PC-3 (cell line): Measurements from ENCODE around the gene LPCAT1. TPM values are rescaled to one million over a fixed set of nuclear protein-coding genes. Genes with fewer than 3 reads are reported as not detected.

Source experiments
- ATAC-seq: fragments of 200-7000 bp; cut with Tn5 transposase; 2 replicates; pipeline ENCODE4 v1.9.1; 2020; ENCODE audit warnings: mild to moderate bottlenecking, moderate library complexity
- BruUV-seq: library from RNA; stranded (reverse); fragments of 400-500 nt; replicated peaks from 2 replicates; lab custom pipeline; 2021; lab: Mats Ljungman, UMichigan
- CTCF ChIA-PET: fragments of 300-600 bp; sonication (Branson Sonifier 250); formaldehyde crosslinking; loops from one replicate; lab custom pipeline; 2022; ENCODE audit warnings: antibody characterized with exemption; lab: Charles Lee
- POLR2A ChIA-PET: fragments of 300-600 bp; sonication (Branson Sonifier 250); formaldehyde crosslinking; loops from one replicate; lab custom pipeline; 2022; ENCODE audit warnings: antibody characterized with exemption; ENCODE audit not compliant: unreplicated experiment; lab: Charles Lee
- DNase-seq: peaks from one replicate; pipeline ENCODE4 v3.0.0-alpha.2; 2015
- H2AFZ ChIP-seq: fragments of 300-600 bp; sonication (generic); 2 replicates; pipeline ENCODE4 v1.6.0; 2016; ENCODE audit warnings: antibody characterized with exemption, low read length
- H3F3A ChIP-seq: fragments of 300-600 bp; sonication (generic); one replicate; pipeline ENCODE4 v1.6.0; 2017; ENCODE audit warnings: antibody characterized with exemption, low read length, control low read depth, mild to moderate bottlenecking; ENCODE audit not compliant: unreplicated experiment
- H3K27ac ChIP-seq: fragments of 300-600 bp; sonication (generic); 2 replicates; pipeline ENCODE4 v1.5.1; 2016; ENCODE audit warnings: mild to moderate bottlenecking, low read length
- H3K27me3 ChIP-seq: fragments of 300-600 bp; sonication (generic); 2 replicates; pipeline ENCODE4 v1.6.1; 2016; ENCODE audit warnings: low read length, mixed read lengths
- H3K36me3 ChIP-seq: fragments of 300-600 bp; sonication (generic); 2 replicates; pipeline ENCODE4 v1.6.1; 2016; ENCODE audit warnings: low read depth, mixed run types, low read length, mixed read lengths
- H3K4me1 ChIP-seq: fragments of 300-600 bp; sonication (generic); 2 replicates; pipeline ENCODE4 v1.5.1; 2016; ENCODE audit warnings: low read length; ENCODE audit not compliant: insufficient read depth
- H3K4me2 ChIP-seq: fragments of 300-600 bp; sonication (generic); 2 replicates; pipeline ENCODE4 v1.6.0; 2016; ENCODE audit warnings: low read length
- H3K4me3 ChIP-seq: fragments of 300-600 bp; sonication (generic); 2 replicates; pipeline ENCODE4 v1.5.1; 2016; ENCODE audit warnings: mild to moderate bottlenecking, low read length, mixed read lengths
- H3K79me2 ChIP-seq: fragments of 300-600 bp; sonication (generic); 2 replicates; pipeline ENCODE4 v1.6.1; 2017; ENCODE audit warnings: low read length, mixed read lengths
- H3K9ac ChIP-seq: fragments of 300-600 bp; sonication (generic); 2 replicates; pipeline ENCODE4 v1.6.0; 2016; ENCODE audit warnings: mild to moderate bottlenecking, low read length
- H3K9me2 ChIP-seq: fragments of 300-600 bp; sonication (generic); replicated peaks from 2 replicates; pipeline ENCODE4 v1.6.1; 2016; ENCODE audit warnings: mixed run types, low read length, mixed read lengths
- H3K9me3 ChIP-seq: fragments of 300-600 bp; sonication (generic); 2 replicates; pipeline ENCODE4 v1.6.1; 2016; ENCODE audit warnings: low read length, mixed read lengths
- H4K20me1 ChIP-seq: fragments of 300-600 bp; sonication (generic); 2 replicates; pipeline ENCODE4 v1.6.1; 2016; ENCODE audit warnings: low read length, mixed read lengths
- CTCF ChIP-seq: fragments of 300-600 bp; sonication (generic); conservative IDR thresholded peaks from 2 replicates; pipeline ENCODE4 v1.5.1; 2017; ENCODE audit warnings: antibody characterized with exemption, low read depth, mild to moderate bottlenecking, low read length
- EZH2 ChIP-seq: fragments of 300-600 bp; sonication (generic); IDR thresholded peaks from one replicate; pipeline ENCODE4 v1.6.1; 2017; ENCODE audit warnings: antibody characterized with exemption, mild to moderate bottlenecking, low read length; ENCODE audit not compliant: unreplicated experiment
- EZH2phosphoT487 ChIP-seq: fragments of 300-600 bp; sonication (generic); IDR thresholded peaks from 2 replicates; pipeline ENCODE4 v1.6.1; 2018; ENCODE audit warnings: mild to moderate bottlenecking, antibody characterized with exemption, low read length, borderline replicate concordance
- intact Hi-C: fragments of 100-400 bp; cut with micrococcal nuclease; formaldehyde crosslinking; loops from 2 replicates; pipeline ENCODE4 v1.9.0; 2023
- total RNA-seq: library from RNA; depleted of rRNA; stranded (reverse); fragments of >200 nt; gene quantifications from 2 replicates; pipeline ENCODE4 v1.2.3, GENCODE V29; 2014

LPCAT1 gene
- total RNA-seq, 1 experiment from 2014 or later, result 121 TPM

DNA sequence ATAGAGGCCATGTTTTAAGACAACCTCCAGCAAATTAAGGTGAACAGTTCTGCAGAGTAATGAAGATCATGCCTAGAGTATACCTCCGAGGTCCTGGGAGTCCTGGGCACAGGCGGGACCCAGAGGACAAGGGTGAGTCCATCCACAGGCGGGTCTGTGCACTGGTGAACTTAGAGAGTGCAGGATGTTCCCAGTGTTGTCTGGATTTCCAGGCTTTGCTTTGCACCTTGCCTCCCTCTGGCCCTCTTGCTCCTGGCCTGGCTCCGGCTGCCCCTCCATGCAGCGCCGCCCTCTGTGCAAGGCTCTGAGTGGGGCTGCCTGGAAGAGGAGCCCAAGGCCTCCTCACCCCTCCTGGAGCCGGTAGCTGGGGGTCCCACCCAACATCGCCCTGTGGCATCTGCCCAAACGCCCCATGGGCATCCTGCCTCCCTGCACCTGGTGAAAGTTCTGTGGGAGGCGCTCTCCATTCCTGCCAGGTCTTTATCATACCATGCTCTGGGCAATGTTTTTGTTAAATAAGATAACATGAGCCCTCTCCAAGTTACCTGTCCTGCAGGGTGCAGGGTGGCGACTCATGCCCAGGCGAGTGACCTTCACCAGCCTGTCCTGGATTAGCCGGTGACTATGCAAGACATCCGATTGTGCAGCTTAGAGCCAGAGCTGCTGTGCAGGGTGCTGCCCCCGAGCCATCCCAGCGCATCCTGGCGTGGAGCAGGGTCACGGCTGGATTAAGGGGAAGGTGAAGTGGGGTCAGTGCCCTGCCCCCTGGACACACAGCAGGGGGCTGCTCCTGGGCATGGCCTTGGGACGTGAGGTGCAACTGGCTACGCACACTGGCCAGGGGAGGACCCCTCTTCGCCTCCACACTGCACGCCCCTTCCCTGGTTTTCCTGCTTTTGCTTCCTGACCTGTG lies 41.3 kb upstream of the LPCAT1 start:
- intact Hi-C loops, result no loop called here
- no peaks in the 10 kb centered on the region for H4K20me1 ChIP-seq
- DNase-seq (peak; percentile 48), ATAC-seq (peak; percentile 12; the same call in 1 of the 2 replicates)
- no peaks in the 10 kb centered on the region for H3K27me3 ChIP-seq
- no peaks in the 10 kb centered on the region for H3K36me3 ChIP-seq
- no peaks in the 10 kb centered on the region for H3K9me3 ChIP-seq
- ChIA-PET CTCF (no interaction called here), POLR2A (no interaction called here)
- H3K4me2 ChIP-seq, result peak overlapping the region; percentile 47; the same call in 1 of the 2 replicates
- H3F3A ChIP-seq, result no peaks in the 10 kb centered on the region
- H3K27ac ChIP-seq, result peak overlapping the region; percentile 72
- H3K9ac ChIP-seq, result peak overlapping the region; percentile 11; the same call in 1 of the 2 replicates
- no peak overlapping the region for H2AFZ ChIP-seq
- no peak for TF ChIP-seq EZH2phosphoT487
- TF ChIP-seq CTCF, result no peak
- TF ChIP-seq EZH2, result no peak
- no TSS peak for BruUV-seq
- peaks cover 60% of the 10 kb centered on the region for H3K4me1 ChIP-seq
- no peak overlapping the region for H3K4me3 ChIP-seq
- no peaks in the 10 kb centered on the region for H3K9me2 ChIP-seq
- H3K79me2 ChIP-seq, result 0 out of 2 replicates have a peak, but pooled peaks cover 6% of the 10 kb centered on the region

DNA sequence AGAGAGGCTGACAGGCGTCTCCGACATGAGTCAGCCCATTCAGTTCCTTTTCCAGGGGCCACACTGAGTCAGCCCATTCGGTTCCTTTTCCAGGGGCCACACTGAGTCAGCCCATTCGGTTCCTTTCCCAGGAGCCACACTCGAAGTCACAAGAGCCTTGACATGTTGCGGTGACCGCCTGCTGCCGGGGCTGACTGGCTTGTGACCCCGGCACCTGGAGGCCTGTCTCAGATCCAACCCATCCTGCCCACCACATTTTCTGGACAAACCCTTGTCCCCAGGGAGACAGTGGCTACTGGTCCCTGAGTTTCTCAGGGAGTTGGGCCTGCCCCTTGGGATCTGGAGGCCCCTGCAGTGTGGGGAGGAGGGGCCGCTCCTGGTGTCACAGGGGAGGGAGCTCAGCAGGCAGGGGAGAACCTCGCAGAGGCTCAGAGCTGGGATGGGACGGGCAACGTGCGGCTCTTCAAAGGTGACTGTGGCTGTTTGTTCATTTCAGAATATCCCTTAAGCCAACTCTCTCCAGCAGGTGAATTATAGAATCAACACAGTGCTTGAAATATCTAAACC lies 40.5 kb upstream of the LPCAT1 start:
- CTCF ChIA-PET, result no interaction called here
- intact Hi-C loops, result no loop called here
- no peaks in the 10 kb centered on the region for H3K27me3 ChIP-seq
- no peak overlapping the region for H3K4me3 ChIP-seq
- 0 out of 2 replicates have a peak, but pooled peaks cover 6% of the 10 kb centered on the region for H3K79me2 ChIP-seq
- H3K9me2 ChIP-seq, result no peaks in the 10 kb centered on the region
- H3K9ac ChIP-seq, result peak overlapping the region; percentile 11; the same call in 1 of the 2 replicates
- H3K27ac ChIP-seq, result peak overlapping the region; percentile 72
- BruUV-seq, result no TSS peak
- no peaks in the 10 kb centered on the region for H3K36me3 ChIP-seq
- ATAC-seq (peak; percentile 86), DNase-seq (peak; percentile 85)
- H3K9me3 ChIP-seq, result no peaks in the 10 kb centered on the region
- POLR2A ChIA-PET, result no interaction called here
- no peak overlapping the region for H2AFZ ChIP-seq
- no peaks in the 10 kb centered on the region for H3F3A ChIP-seq
- no peaks in the 10 kb centered on the region for H4K20me1 ChIP-seq
- no peak for TF ChIP-seq CTCF
- peak; percentile 55; the same call in 1 of the 2 replicates for TF ChIP-seq EZH2phosphoT487
- H3K4me1 ChIP-seq, result peaks cover 60% of the 10 kb centered on the region
- H3K4me2 ChIP-seq, result peak overlapping the region; percentile 47
